Osteocyte (in vitro differentiated cells): ENCODE measurements around the gene ASTE1. TPM values are rescaled to one million over a fixed set of nuclear protein-coding genes. Genes with fewer than 3 reads are reported as not detected.
A peak's percentile ranks its signal among the peaks of the same experiment; 100 is the strongest.

ENCODE experiments used
- DNase-seq: peaks from one replicate; pipeline ENCODE4 v3.0.0; 2021; ENCODE audit warnings: mixed read lengths; ENCODE audit not compliant: unreplicated experiment; ENCODE audit errors: extremely low spot score
- H3K27ac Mint-ChIP-seq: one replicate; pipeline ENCODE4 v1.8.0; 2021; ENCODE audit warnings: mild to moderate bottlenecking, mixed read lengths; ENCODE audit not compliant: unreplicated experiment
- H3K27me3 Mint-ChIP-seq: one replicate; pipeline ENCODE4 v1.8.0; 2021; ENCODE audit warnings: mixed read lengths; ENCODE audit not compliant: unreplicated experiment
- H3K36me3 Mint-ChIP-seq: one replicate; pipeline ENCODE4 v1.8.0; 2021; ENCODE audit warnings: mixed read lengths; ENCODE audit not compliant: unreplicated experiment
- H3K4me1 Mint-ChIP-seq: one replicate; pipeline ENCODE4 v1.8.0; 2021; ENCODE audit warnings: mixed read lengths; ENCODE audit not compliant: unreplicated experiment
- H3K4me3 Mint-ChIP-seq: one replicate; pipeline ENCODE4 v1.8.0; 2021; ENCODE audit warnings: mild to moderate bottlenecking, moderate library complexity, mixed read lengths; ENCODE audit not compliant: unreplicated experiment
- H3K9me3 Mint-ChIP-seq: one replicate; pipeline ENCODE4 v1.8.0; 2021; ENCODE audit warnings: mixed read lengths; ENCODE audit not compliant: unreplicated experiment
- total RNA-seq: library from RNA; stranded (reverse); gene quantifications from 2 replicates; pipeline ENCODE4 v1.2.1, GENCODE V29; 2021
- TF ChIP-seq, protein P1 (sequence below): fragments of 200-600 bp; sonication (generic); IDR thresholded peaks from 2 replicates; pipeline ENCODE4 v1.5.0; 2021; ENCODE audit warnings: antibody characterized with exemption, mild to moderate bottlenecking, moderate library complexity

ASTE1 gene
- total RNA-seq, 1 donor from 2014 or later: 6.6 TPM

DNA sequence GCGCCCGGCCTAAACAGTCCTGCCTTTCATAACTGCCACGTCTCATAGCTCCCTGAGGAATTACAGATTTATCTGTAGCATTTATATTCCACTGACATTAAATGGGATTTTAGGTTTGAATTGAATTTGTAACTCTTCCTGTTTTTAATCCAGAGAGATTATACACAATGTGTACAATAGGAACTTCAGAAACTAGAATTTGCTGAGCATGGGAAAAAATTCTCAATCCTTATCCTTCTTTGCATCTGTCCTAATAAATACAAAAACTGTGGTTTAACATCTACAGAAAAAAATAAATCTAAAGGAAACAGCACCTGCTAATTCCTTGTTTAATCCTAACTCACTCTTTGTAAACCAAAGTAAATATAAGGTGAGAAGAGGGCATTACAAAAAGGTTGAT is 2.2 kb upstream of the ASTE1 start:
- H3K27me3 Mint-ChIP-seq: no peaks in the 10 kb centered on the region
- TF ChIP-seq, protein P1, sequence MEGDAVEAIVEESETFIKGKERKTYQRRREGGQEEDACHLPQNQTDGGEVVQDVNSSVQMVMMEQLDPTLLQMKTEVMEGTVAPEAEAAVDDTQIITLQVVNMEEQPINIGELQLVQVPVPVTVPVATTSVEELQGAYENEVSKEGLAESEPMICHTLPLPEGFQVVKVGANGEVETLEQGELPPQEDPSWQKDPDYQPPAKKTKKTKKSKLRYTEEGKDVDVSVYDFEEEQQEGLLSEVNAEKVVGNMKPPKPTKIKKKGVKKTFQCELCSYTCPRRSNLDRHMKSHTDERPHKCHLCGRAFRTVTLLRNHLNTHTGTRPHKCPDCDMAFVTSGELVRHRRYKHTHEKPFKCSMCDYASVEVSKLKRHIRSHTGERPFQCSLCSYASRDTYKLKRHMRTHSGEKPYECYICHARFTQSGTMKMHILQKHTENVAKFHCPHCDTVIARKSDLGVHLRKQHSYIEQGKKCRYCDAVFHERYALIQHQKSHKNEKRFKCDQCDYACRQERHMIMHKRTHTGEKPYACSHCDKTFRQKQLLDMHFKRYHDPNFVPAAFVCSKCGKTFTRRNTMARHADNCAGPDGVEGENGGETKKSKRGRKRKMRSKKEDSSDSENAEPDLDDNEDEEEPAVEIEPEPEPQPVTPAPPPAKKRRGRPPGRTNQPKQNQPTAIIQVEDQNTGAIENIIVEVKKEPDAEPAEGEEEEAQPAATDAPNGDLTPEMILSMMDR: no peak
- peaks cover 19% of the 10 kb centered on the region for H3K4me1 Mint-ChIP-seq
- DNase-seq: no peak
- H3K36me3 Mint-ChIP-seq: peaks cover 6% of the 10 kb centered on the region
- H3K4me3 Mint-ChIP-seq: no peak overlapping the region
- H3K27ac Mint-ChIP-seq: no peak overlapping the region
- no peaks in the 10 kb centered on the region for H3K9me3 Mint-ChIP-seq

DNA sequence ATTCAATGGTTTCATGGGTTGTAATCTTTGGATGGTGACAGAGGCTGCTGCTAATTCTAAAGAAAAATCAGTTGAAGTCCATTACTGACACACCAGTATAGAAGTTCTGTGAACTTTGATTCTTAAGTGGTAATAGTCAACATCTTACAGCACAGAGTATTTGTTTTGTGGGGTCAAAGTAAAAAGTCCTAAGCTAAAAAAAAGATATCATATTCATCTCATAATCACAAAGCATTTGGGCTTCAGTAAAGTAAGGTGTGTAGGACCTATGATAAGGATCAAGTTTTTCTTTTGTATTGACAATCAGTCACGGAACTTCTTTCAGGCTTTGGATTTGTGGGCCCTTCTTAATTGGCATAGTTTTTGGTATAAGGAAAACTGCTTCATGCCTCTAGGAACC is 1.1 kb downstream of the ASTE1 start:
- H3K36me3 Mint-ChIP-seq: peaks cover 6% of the 10 kb centered on the region
- no peak for DNase-seq
- H3K27me3 Mint-ChIP-seq: no peaks in the 10 kb centered on the region
- peaks cover 27% of the 10 kb centered on the region for H3K4me1 Mint-ChIP-seq
- H3K9me3 Mint-ChIP-seq: no peaks in the 10 kb centered on the region
- H3K4me3 Mint-ChIP-seq: peak overlapping the region; percentile 89
- peak overlapping the region; percentile 96 for H3K27ac Mint-ChIP-seq
- TF ChIP-seq, protein P1: no peak

DNA sequence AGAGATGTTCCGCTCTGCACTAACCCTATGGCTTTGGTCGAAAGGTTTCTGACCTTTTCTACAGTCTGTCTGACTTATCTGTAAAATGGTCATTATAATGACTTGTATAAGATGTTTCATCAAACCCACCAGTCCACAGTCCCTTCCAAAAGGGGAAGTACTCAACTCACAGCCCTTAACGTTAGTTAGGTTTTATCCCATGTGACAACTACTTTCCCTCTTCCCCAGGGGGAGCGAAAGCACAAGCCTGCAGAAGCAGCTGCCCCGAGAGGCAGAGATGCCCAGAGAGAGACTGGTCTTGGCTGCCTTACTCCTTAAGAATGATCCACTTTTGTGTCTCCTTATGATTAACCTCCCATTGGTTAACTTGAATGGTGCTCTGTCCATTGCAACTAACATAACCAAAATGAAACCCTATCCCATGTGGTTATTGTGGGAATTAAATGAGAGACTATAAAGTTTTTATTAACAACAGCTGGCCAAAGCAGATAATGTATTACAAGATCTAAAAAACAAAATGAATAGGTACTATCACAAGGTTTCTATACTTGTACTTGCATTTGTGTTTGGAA is 6.4 kb downstream of the ASTE1 start:
- Mint-ChIP-seq H3K27ac (no peak overlapping the region), H3K27me3 (no peaks in the 10 kb centered on the region), H3K4me1 (peaks cover 14% of the 10 kb centered on the region), H3K36me3 (peaks cover 15% of the 10 kb centered on the region), H3K4me3 (no peak overlapping the region), H3K9me3 (no peaks in the 10 kb centered on the region)
- TF ChIP-seq, protein P1: no peak
- no peak for DNase-seq

DNA sequence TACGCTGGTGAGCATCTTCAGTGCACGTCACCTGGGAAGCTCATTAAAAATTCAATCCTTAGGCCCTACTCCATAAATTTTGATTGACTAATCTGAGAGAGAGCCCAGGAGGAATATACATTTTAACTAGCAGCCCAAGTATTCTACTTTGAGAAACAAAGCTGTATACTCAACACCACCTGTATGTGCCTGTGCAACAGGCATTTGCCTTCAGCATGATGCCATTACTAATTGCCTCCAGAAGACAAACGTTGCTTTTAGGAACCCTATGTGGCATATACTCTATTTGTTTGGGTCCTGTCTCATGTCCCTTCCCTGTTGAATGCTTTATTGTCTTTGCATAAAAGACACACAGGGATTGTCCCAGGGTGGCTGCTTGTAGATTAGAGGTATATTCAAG is 7.7 kb downstream of the ASTE1 start:
- no peaks in the 10 kb centered on the region for H3K27me3 Mint-ChIP-seq
- TF ChIP-seq, protein P1: no peak
- H3K4me1 Mint-ChIP-seq: peaks cover 10% of the 10 kb centered on the region
- H3K9me3 Mint-ChIP-seq: no peaks in the 10 kb centered on the region
- H3K36me3 Mint-ChIP-seq: peaks cover 18% of the 10 kb centered on the region
- DNase-seq: no peak
- no peak overlapping the region for H3K4me3 Mint-ChIP-seq
- no peak overlapping the region for H3K27ac Mint-ChIP-seq

DNA sequence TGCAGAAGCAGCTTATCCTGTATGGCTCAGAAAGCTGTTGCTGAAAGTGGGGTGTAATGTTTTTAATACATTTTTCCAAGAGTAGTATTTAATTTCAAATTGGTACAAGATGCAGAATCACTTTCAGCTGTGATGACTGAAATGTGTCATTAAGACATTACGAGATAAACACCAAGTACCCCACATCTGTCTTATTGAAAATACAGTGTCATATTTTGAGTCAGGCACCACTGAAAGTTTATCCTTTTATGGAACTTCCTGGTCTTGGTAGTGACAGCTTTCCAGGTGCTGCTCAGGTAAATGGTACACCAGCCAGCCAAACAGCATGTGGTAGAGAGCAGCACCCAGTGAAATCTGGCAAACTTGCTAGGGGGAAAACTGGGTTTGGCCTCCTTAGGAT is 16.9 kb downstream of the ASTE1 start:
- Mint-ChIP-seq H3K27me3 (no peaks in the 10 kb centered on the region), H3K27ac (no peak overlapping the region), H3K4me3 (no peak overlapping the region), H3K9me3 (no peaks in the 10 kb centered on the region), H3K4me1 (no peaks in the 10 kb centered on the region), H3K36me3 (peaks cover 43% of the 10 kb centered on the region)
- DNase-seq: no peak
- TF ChIP-seq, protein P1: no peak
